CD8-positive, alpha-beta memory T cell (primary cell): ENCODE results near the gene DDC. TPM values are rescaled to one million over a fixed set of nuclear protein-coding genes. Genes with fewer than 3 reads are reported as not detected.

Experiments used
- CTCF ChIA-PET: fragments of 350-600 bp; sonication (Branson Sonifier 250); formaldehyde crosslinking; loops from one replicate; lab custom pipeline; 2021; ENCODE audit warnings: antibody characterized with exemption; lab: Charles Lee
- POLR2A ChIA-PET: fragments of 350-600 bp; sonication (Branson Sonifier 250); formaldehyde crosslinking; loops from one replicate; lab custom pipeline; 2021; ENCODE audit warnings: antibody characterized with exemption; lab: Charles Lee
- DNase-seq, 5 donors: peaks; one replicate each; pipeline versions ENCODE4 v3.0.0 to v3.0.0-alpha.2; 2020 to 2022; ENCODE audit warnings: mixed read lengths in 1 of 5
- H3K27ac ChIP-seq: one replicate; pipeline ENCODE4 v1.7.0; 2013; ENCODE audit warnings: low read depth, mild to moderate bottlenecking, low read length, moderate library complexity
- H3K27me3 ChIP-seq: 2 replicates; pipeline ENCODE4 v1.7.0; 2013; ENCODE audit warnings: low read length, mild to moderate bottlenecking; ENCODE audit not compliant: insufficient read depth, poor library complexity, severe bottlenecking
- H3K36me3 ChIP-seq: 2 replicates; pipeline ENCODE4 v1.7.0; 2013; ENCODE audit warnings: mild to moderate bottlenecking, low read length, moderate library complexity; ENCODE audit not compliant: insufficient read depth
- H3K4me1 ChIP-seq: 2 replicates; pipeline ENCODE4 v1.7.0; 2013; ENCODE audit warnings: mild to moderate bottlenecking, low read length, moderate library complexity; ENCODE audit not compliant: insufficient read depth
- H3K4me3 ChIP-seq: 2 replicates; pipeline ENCODE4 v1.7.0; 2013; ENCODE audit warnings: mild to moderate bottlenecking, low read length
- H3K9me3 ChIP-seq: 2 replicates; pipeline ENCODE4 v1.7.0; 2013; ENCODE audit warnings: mild to moderate bottlenecking, low read length
- H3K27ac Mint-ChIP-seq, 8 donors: one replicate each; pipeline ENCODE4 v1.8.0; 2020 to 2021; ENCODE audit warnings: mixed read lengths in 8 of 8, mild to moderate bottlenecking in 6 of 8, inconsistent platforms in 3 of 8, moderate library complexity in 3 of 8
- H3K27me3 Mint-ChIP-seq, 2 donors: one replicate each; pipeline ENCODE4 v1.8.0; 2020 to 2021; ENCODE audit warnings: mixed read lengths in 2 of 2, mild to moderate bottlenecking in 1 of 2, moderate library complexity in 1 of 2
- H3K36me3 Mint-ChIP-seq, 3 donors: one replicate each; pipeline ENCODE4 v1.8.0; 2020 to 2021; ENCODE audit warnings: mixed read lengths in 3 of 3, inconsistent platforms in 1 of 3, mild to moderate bottlenecking in 1 of 3
- H3K4me1 Mint-ChIP-seq, 3 donors: one replicate each; pipeline ENCODE4 v1.8.0; 2020 to 2021; ENCODE audit warnings: mixed read lengths in 3 of 3, inconsistent platforms in 1 of 3, mild to moderate bottlenecking in 1 of 3
- H3K4me3 Mint-ChIP-seq, 7 donors: one replicate each; pipeline ENCODE4 v1.8.0; 2020 to 2021; ENCODE audit warnings: mixed read lengths in 7 of 7, mild to moderate bottlenecking in 6 of 7, moderate library complexity in 4 of 7, inconsistent platforms in 2 of 7
- H3K9me3 Mint-ChIP-seq, 5 donors: one replicate each; pipeline ENCODE4 v1.8.0; 2020 to 2022; ENCODE audit warnings: mixed read lengths in 5 of 5, mild to moderate bottlenecking in 3 of 5, moderate library complexity in 2 of 5, inconsistent platforms in 1 of 5
- polyA plus RNA-seq: library from polyadenylated mRNA; unstranded; fragments of 300-500 nt; fragmentation: Illumina TruSeq; gene quantifications from one replicate; pipeline ENCODE4 v1.2.3, GENCODE V29; 2021
- total RNA-seq, 2 experiments: library from RNA; stranded (reverse); gene quantifications; one replicate each; pipeline ENCODE4 v1.2.3, GENCODE V29; 2021

Gene DDC
- total and polyA plus RNA-seq, 3 experiments from 2014 or later = not detected

- ChIA-PET POLR2A (no interaction called here), CTCF (interaction anchor here (1.7 kb wide), 1 partner anchor 161 kb away, joined by 5 read pairs; no protein-coding TSS in a partner anchor)
- peaks cover 1 to 6% of the 10 kb centered on the region in 2 donors for H3K27me3 Mint-ChIP-seq
- peaks cover 6 to 10% (median 10%) of the 10 kb centered on the region in 3 donors for H3K4me1 Mint-ChIP-seq
- H3K27me3 ChIP-seq = peaks cover 4% of the 10 kb centered on the region
- peaks cover 5% of the 10 kb centered on the region for H3K4me1 ChIP-seq
- no peaks in the 10 kb centered on the region for H3K36me3 Mint-ChIP-seq
- H3K4me3 ChIP-seq = no peak overlapping the region
- H3K27ac Mint-ChIP-seq = peak overlapping the region in 1 of 8 donors; percentile 69
- no peak overlapping the region for H3K27ac ChIP-seq
- no peaks in the 10 kb centered on the region for H3K9me3 Mint-ChIP-seq
- no peak overlapping the region for H3K4me3 Mint-ChIP-seq
- no peak for DNase-seq
- no peaks in the 10 kb centered on the region for H3K36me3 ChIP-seq
- no peaks in the 10 kb centered on the region for H3K9me3 ChIP-seq
These were observed 92.8 kb downstream of the DDC start for GRCh38 chr7:50472427-50472826.

GRCh38 chr7:50471970-50472369 is 93.2 kb downstream of the DDC start:
- no peak overlapping the region for H3K4me3 ChIP-seq
- no peak overlapping the region for H3K27ac Mint-ChIP-seq
- H3K9me3 ChIP-seq = no peaks in the 10 kb centered on the region
- peaks cover 1 to 6% of the 10 kb centered on the region in 2 donors for H3K27me3 Mint-ChIP-seq
- peaks cover 5% of the 10 kb centered on the region for H3K4me1 ChIP-seq
- POLR2A ChIA-PET = no interaction called here
- no peaks in the 10 kb centered on the region for H3K36me3 Mint-ChIP-seq
- H3K4me3 Mint-ChIP-seq = no peak overlapping the region
- no peaks in the 10 kb centered on the region for H3K9me3 Mint-ChIP-seq
- no peak overlapping the region for H3K27ac ChIP-seq
- no peaks in the 10 kb centered on the region for H3K36me3 ChIP-seq
- H3K4me1 Mint-ChIP-seq = peaks cover 6 to 12% (median 11%) of the 10 kb centered on the region in 3 donors
- CTCF ChIA-PET = interaction anchor here (1.6 to 1.7 kb wide), 2 partner anchors 161 to 204 kb away, joined by 5 read pairs; no protein-coding TSS in a partner anchor
- no peak for DNase-seq
- peaks cover 4% of the 10 kb centered on the region for H3K27me3 ChIP-seq

GRCh38 chr7:50470250-50471163 is 94.7 kb downstream of the DDC start:
- POLR2A ChIA-PET = no interaction called here
- Histone ChIP-seq H3K4me3 (no peak overlapping the region), H3K27ac (no peak overlapping the region), H3K4me1 (peaks cover 5% of the 10 kb centered on the region), H3K9me3 (no peaks in the 10 kb centered on the region), H3K27me3 (peaks cover 4% of the 10 kb centered on the region), H3K36me3 (no peaks in the 10 kb centered on the region)
- no peak for DNase-seq
- Mint-ChIP-seq H3K27me3 (peaks cover 1 to 3% of the 10 kb centered on the region in 2 donors), H3K4me1 (peaks cover 6 to 12% (median 11%) of the 10 kb centered on the region in 3 donors), H3K27ac (no peak overlapping the region), H3K4me3 (no peak overlapping the region), H3K9me3 (no peaks in the 10 kb centered on the region), H3K36me3 (no peaks in the 10 kb centered on the region)
- CTCF ChIA-PET = interaction anchor here (1.6 to 4.8 kb wide), 4 partner anchors 162 to 208 kb away, joined by 5 to 87 read pairs (median 10); no protein-coding TSS in a partner anchor

- Mint-ChIP-seq H3K4me3 (no peak overlapping the region), H3K27ac (no peak overlapping the region), H3K9me3 (no peaks in the 10 kb centered on the region), H3K27me3 (peaks cover 0 to 7% of the 10 kb centered on the region in 2 donors), H3K36me3 (no peaks in the 10 kb centered on the region), H3K4me1 (peaks cover 6 to 12% (median 11%) of the 10 kb centered on the region in 3 donors)
- no peaks in the 10 kb centered on the region for H3K36me3 ChIP-seq
- H3K9me3 ChIP-seq = no peaks in the 10 kb centered on the region
- no peak overlapping the region for H3K4me3 ChIP-seq
- peaks cover 5% of the 10 kb centered on the region for H3K4me1 ChIP-seq
- no peak overlapping the region for H3K27ac ChIP-seq
- peaks cover 4% of the 10 kb centered on the region for H3K27me3 ChIP-seq
- CTCF ChIA-PET = interaction anchor here (0.9 to 4.8 kb wide), 7 partner anchors 12 to 694 kb away, joined by 5 to 87 read pairs (median 9); no protein-coding TSS in a partner anchor
- DNase-seq = no peak
- POLR2A ChIA-PET = no interaction called here
These were observed 96.0 kb downstream of the DDC start for GRCh38 chr7:50469181-50469580.

GRCh38 chr7:50467817-50468610 is 97.2 kb downstream of the DDC start:
- DNase-seq = peak; percentile 63 to 82 (median 65)
- Histone ChIP-seq H3K27ac (no peak overlapping the region), H3K4me3 (peak overlapping the region; percentile 15), H3K9me3 (no peaks in the 10 kb centered on the region), H3K4me1 (peaks cover 5% of the 10 kb centered on the region), H3K36me3 (no peaks in the 10 kb centered on the region), H3K27me3 (no peaks in the 10 kb centered on the region)
- Mint-ChIP-seq H3K4me3 (peak overlapping the region in 6 of 7 donors; percentile 16 to 84 (median 67)), H3K27me3 (peaks cover 0 to 7% of the 10 kb centered on the region in 2 donors), H3K9me3 (no peaks in the 10 kb centered on the region), H3K27ac (peak overlapping the region in 2 of 8 donors; percentile 70 to 95), H3K36me3 (no peaks in the 10 kb centered on the region), H3K4me1 (peaks cover 6 to 12% (median 11%) of the 10 kb centered on the region in 3 donors)
- POLR2A ChIA-PET = interaction anchor here (0.5 kb wide), 1 partner anchor 208 kb away, joined by 4 read pairs; no protein-coding TSS in a partner anchor
- CTCF ChIA-PET = interaction anchor here (0.6 to 4.8 kb wide), 45 partner anchors 10 to 695 kb away, joined by 3 to 87 read pairs (median 4); partner anchors contain the start of gene FIGNL1

GRCh38 chr7:50466815-50467585 is 98.2 kb downstream of the DDC start:
- H3K9me3 Mint-ChIP-seq = no peaks in the 10 kb centered on the region
- H3K27ac ChIP-seq = no peak overlapping the region
- H3K4me3 ChIP-seq = no peak overlapping the region
- no peaks in the 10 kb centered on the region for H3K36me3 ChIP-seq
- H3K9me3 ChIP-seq = no peaks in the 10 kb centered on the region
- peaks cover 0 to 7% of the 10 kb centered on the region in 2 donors for H3K27me3 Mint-ChIP-seq
- no peaks in the 10 kb centered on the region for H3K27me3 ChIP-seq
- ChIA-PET POLR2A (no interaction called here), CTCF (interaction anchor here (0.7 to 4.8 kb wide), 29 partner anchors 9 to 696 kb away, joined by 3 to 87 read pairs (median 4); partner anchors contain the start of gene FIGNL1)
- peaks cover 6 to 12% (median 11%) of the 10 kb centered on the region in 3 donors for H3K4me1 Mint-ChIP-seq
- peaks cover 5% of the 10 kb centered on the region for H3K4me1 ChIP-seq
- no peak overlapping the region for H3K27ac Mint-ChIP-seq
- no peaks in the 10 kb centered on the region for H3K36me3 Mint-ChIP-seq
- no peak for DNase-seq
- H3K4me3 Mint-ChIP-seq = peak overlapping the region in 4 of 7 donors; percentile 18 to 69 (median 47)

GRCh38 chr7:50463035-50463434 is 102.2 kb downstream of the DDC start:
- no peaks in the 10 kb centered on the region for H3K27me3 ChIP-seq
- Mint-ChIP-seq H3K27me3 (peaks cover 0 to 7% of the 10 kb centered on the region in 2 donors), H3K4me3 (no peak overlapping the region), H3K9me3 (no peaks in the 10 kb centered on the region), H3K27ac (peak overlapping the region in 1 of 8 donors; percentile 45), H3K4me1 (peaks cover 5 to 8% (median 6%) of the 10 kb centered on the region in 3 donors), H3K36me3 (peaks cover 0 to 3% (median 0%) of the 10 kb centered on the region in 3 donors)
- ChIA-PET CTCF (interaction anchor here (1.6 kb wide), 2 partner anchors 215 to 258 kb away, joined by 4 to 6 read pairs; no protein-coding TSS in a partner anchor), POLR2A (no interaction called here)
- no peaks in the 10 kb centered on the region for H3K9me3 ChIP-seq
- H3K36me3 ChIP-seq = no peaks in the 10 kb centered on the region
- no peak for DNase-seq
- peaks cover 5% of the 10 kb centered on the region for H3K4me1 ChIP-seq
- no peak overlapping the region for H3K27ac ChIP-seq
- no peak overlapping the region for H3K4me3 ChIP-seq
